Adrenal gland (tissue), 5 donors: ENCODE data around the gene SLC44A4.

Experiments
- POLR2A ChIP-seq, 2 donors: fragments of 450-650 bp; IDR thresholded peaks; one replicate each; pipeline ENCODE4 v1.6.1; 2017; ENCODE audit warnings: antibody characterized with exemption in 2 of 2, mild to moderate bottlenecking in 2 of 2, moderate library complexity in 1 of 2
- TF ChIP-seq, protein P1 (sequence below), 6 experiments: fragments of 450-650 bp in 4 of 6; fragments of 200-600 bp in 2 of 6; sonication (generic) in 1 of 6; IDR thresholded peaks; 1 replicate in 5 of 6; 2 replicates in 1 of 6; pipeline versions ENCODE4 v1.5.1 to v1.8.0; 2016 to 2021; ENCODE audit warnings: antibody characterized with exemption in 6 of 6, mild to moderate bottlenecking in 2 of 6, moderate library complexity in 1 of 6
- donor health status: DM: no; HTN: no; CAD: no.

DNA sequence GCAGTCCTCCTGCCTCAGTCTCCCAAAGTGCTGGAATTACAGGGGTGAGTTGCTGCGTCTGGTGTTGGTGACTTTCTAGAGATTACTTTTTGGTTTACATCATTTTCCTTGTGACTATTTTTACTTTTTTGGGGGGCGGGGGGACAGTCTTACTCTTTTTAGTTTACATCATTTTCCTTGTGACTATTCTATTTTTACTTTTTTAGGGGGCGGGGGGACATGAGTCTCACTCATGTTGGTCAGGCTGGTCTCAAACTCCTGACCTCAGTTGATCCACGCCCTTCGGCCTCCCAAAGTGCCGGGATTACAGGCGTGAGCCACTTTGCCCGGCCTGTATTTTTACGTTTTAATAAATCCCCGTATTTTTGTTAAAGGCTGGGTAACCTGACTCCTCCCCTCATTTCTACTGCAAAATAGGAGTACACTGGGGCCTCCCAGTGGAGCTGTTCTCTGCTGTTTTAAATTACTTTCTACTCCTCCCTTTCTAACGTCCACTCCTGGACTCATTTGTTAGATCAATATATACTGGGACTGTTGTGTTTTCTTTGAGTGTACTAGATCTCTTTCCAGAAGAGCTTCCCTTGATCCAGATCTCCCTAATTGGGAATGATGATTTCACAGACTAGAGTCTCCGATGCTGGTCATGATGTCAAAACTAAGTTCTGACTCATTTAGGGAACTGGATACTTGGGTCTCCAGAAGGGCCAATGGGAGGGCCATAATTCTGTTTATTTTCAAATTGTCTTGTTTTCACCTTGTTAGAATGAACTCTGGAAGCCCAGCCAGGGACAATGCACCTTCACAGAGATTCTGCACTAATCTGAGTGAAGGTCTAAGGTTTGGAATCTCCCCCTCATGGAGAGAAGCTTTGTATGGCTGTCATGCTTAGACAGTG, 42.1 kb downstream of the SLC44A4 start:
- TF ChIP-seq, protein P1, sequence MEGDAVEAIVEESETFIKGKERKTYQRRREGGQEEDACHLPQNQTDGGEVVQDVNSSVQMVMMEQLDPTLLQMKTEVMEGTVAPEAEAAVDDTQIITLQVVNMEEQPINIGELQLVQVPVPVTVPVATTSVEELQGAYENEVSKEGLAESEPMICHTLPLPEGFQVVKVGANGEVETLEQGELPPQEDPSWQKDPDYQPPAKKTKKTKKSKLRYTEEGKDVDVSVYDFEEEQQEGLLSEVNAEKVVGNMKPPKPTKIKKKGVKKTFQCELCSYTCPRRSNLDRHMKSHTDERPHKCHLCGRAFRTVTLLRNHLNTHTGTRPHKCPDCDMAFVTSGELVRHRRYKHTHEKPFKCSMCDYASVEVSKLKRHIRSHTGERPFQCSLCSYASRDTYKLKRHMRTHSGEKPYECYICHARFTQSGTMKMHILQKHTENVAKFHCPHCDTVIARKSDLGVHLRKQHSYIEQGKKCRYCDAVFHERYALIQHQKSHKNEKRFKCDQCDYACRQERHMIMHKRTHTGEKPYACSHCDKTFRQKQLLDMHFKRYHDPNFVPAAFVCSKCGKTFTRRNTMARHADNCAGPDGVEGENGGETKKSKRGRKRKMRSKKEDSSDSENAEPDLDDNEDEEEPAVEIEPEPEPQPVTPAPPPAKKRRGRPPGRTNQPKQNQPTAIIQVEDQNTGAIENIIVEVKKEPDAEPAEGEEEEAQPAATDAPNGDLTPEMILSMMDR (IDR thresholded peaks at IDR 0.05), result no peak
- TF ChIP-seq POLR2A (IDR thresholded peaks at IDR 0.05), result no peak
